Subcutaneous abdominal adipose tissue (tissue), 5 donors: ENCODE data around the gene BICD1.
"Not testable (repeated sequence)": the region's sequence is repeated elsewhere in the genome, so short reads cannot be mapped to it uniquely, and the experiment has no call there.

Experiments used
- H3K27ac ChIP-seq: one replicate; pipeline ENCODE4 v1.7.0; 2013; ENCODE audit warnings: low read depth, mild to moderate bottlenecking, inconsistent platforms, low read length, moderate library complexity
- H3K27me3 ChIP-seq, 5 donors: one replicate each; pipeline ENCODE4 v1.7.0; 2013; ENCODE audit warnings: low read length in 5 of 5, inconsistent platforms in 1 of 5; ENCODE audit not compliant: control insufficient read depth in 5 of 5, insufficient read depth in 4 of 5
- H3K36me3 ChIP-seq, 5 donors: one replicate each; pipeline ENCODE4 v1.7.0; 2013; ENCODE audit warnings: low read length in 5 of 5; ENCODE audit not compliant: control insufficient read depth in 5 of 5, insufficient read depth in 5 of 5
- H3K4me1 ChIP-seq, 5 donors: one replicate each; pipeline ENCODE4 v1.7.0; 2013; ENCODE audit warnings: low read length in 5 of 5, mild to moderate bottlenecking in 3 of 5, moderate library complexity in 1 of 5; ENCODE audit not compliant: control insufficient read depth in 5 of 5, insufficient read depth in 5 of 5
- H3K4me3 ChIP-seq, 5 donors: one replicate each; pipeline ENCODE4 v1.7.0; 2013; ENCODE audit warnings: low read length in 5 of 5, low read depth in 1 of 5
- H3K9ac ChIP-seq, 5 donors: one replicate each; pipeline ENCODE4 v1.7.0; 2013; ENCODE audit warnings: low read length in 5 of 5, mild to moderate bottlenecking in 4 of 5, moderate library complexity in 3 of 5
- H3K9me3 ChIP-seq, 5 donors: one replicate each; pipeline ENCODE4 v1.7.0; 2013; ENCODE audit warnings: low read length in 5 of 5; ENCODE audit not compliant: control insufficient read depth in 5 of 5
- donor health status: healthy.
- donor health status: healthy.
- donor health status: healthy.
- donor health status: healthy.
- donor health status: healthy.

BICD1 gene

GRCh38 chr12:32176606-32177005, 70.0 kb downstream of the BICD1 start:
- Histone ChIP-seq H3K4me1 (peaks cover 0 to 9% (median 3%) of the 10 kb centered on the region in 5 donors), H3K27me3 (no peaks in the 10 kb centered on the region), H3K36me3 (no peaks in the 10 kb centered on the region), H3K9me3 (no peaks in the 10 kb centered on the region), H3K27ac (no peak overlapping the region), H3K4me3 (no peak overlapping the region), H3K9ac (no peak overlapping the region)

GRCh38 chr12:32178341-32179010, 71.8 kb downstream of the BICD1 start:
- Histone ChIP-seq H3K9ac (no peak overlapping the region), H3K27me3 (no peaks in the 10 kb centered on the region), H3K4me3 (no peak overlapping the region), H3K36me3 (no peaks in the 10 kb centered on the region), H3K9me3 (no peaks in the 10 kb centered on the region), H3K27ac (no peak overlapping the region), H3K4me1 (peaks cover 0 to 9% (median 3%) of the 10 kb centered on the region in 5 donors)

GRCh38 chr12:32179011-32179395, 72.4 kb downstream of the BICD1 start:
- H3K9ac ChIP-seq: no peak overlapping the region
- no peaks in the 10 kb centered on the region for H3K36me3 ChIP-seq
- no peak overlapping the region for H3K4me3 ChIP-seq
- peaks cover 0 to 9% (median 3%) of the 10 kb centered on the region in 5 donors for H3K4me1 ChIP-seq
- H3K27ac ChIP-seq: no peak overlapping the region
- H3K27me3 ChIP-seq: no peaks in the 10 kb centered on the region
- no peaks in the 10 kb centered on the region for H3K9me3 ChIP-seq

GRCh38 chr12:32181498-32182175, 75.0 kb downstream of the BICD1 start:
- H3K9me3 ChIP-seq: no peaks in the 10 kb centered on the region
- no peak overlapping the region for H3K27ac ChIP-seq
- H3K9ac ChIP-seq: no peak overlapping the region
- no peak overlapping the region for H3K4me3 ChIP-seq
- H3K27me3 ChIP-seq: no peaks in the 10 kb centered on the region
- H3K4me1 ChIP-seq: peaks cover 0 to 9% (median 3%) of the 10 kb centered on the region in 5 donors
- no peaks in the 10 kb centered on the region for H3K36me3 ChIP-seq

- peaks cover 0 to 2% (median 0%) of the 10 kb centered on the region in 5 donors for H3K4me1 ChIP-seq
- no peaks in the 10 kb centered on the region for H3K27me3 ChIP-seq
- no peak overlapping the region for H3K9ac ChIP-seq
- no peak overlapping the region for H3K27ac ChIP-seq
- H3K9me3 ChIP-seq: no peaks in the 10 kb centered on the region
- H3K36me3 ChIP-seq: no peaks in the 10 kb centered on the region
- H3K4me3 ChIP-seq: no peak overlapping the region
Measured at GRCh38 chr12:32183650-32184049, 77.0 kb downstream of the BICD1 start.

GRCh38 chr12:32187127-32187526, 80.5 kb downstream of the BICD1 start:
- H3K27me3 ChIP-seq, H3K27ac ChIP-seq, H3K9me3 ChIP-seq, H3K36me3 ChIP-seq, H3K9ac ChIP-seq, H3K4me3 ChIP-seq, H3K4me1 ChIP-seq: not testable (repeated sequence)

GRCh38 chr12:32191445-32191844, 84.8 kb downstream of the BICD1 start:
- H3K27ac ChIP-seq: no peak overlapping the region
- no peak overlapping the region for H3K9ac ChIP-seq
- no peaks in the 10 kb centered on the region for H3K36me3 ChIP-seq
- no peaks in the 10 kb centered on the region for H3K27me3 ChIP-seq
- H3K4me1 ChIP-seq: no peaks in the 10 kb centered on the region
- no peak overlapping the region for H3K4me3 ChIP-seq
- H3K9me3 ChIP-seq: peaks cover 0 to 6% (median 3%) of the 10 kb centered on the region in 5 donors

- Histone ChIP-seq H3K36me3 (no peaks in the 10 kb centered on the region), H3K27me3 (no peaks in the 10 kb centered on the region), H3K9me3 (peaks cover 0 to 6% (median 3%) of the 10 kb centered on the region in 5 donors), H3K27ac (no peak overlapping the region), H3K9ac (no peak overlapping the region), H3K4me1 (no peaks in the 10 kb centered on the region), H3K4me3 (no peak overlapping the region)
Measured at GRCh38 chr12:32196250-32197198, 89.9 kb downstream of the BICD1 start.

- Histone ChIP-seq H3K4me3 (no peak overlapping the region), H3K4me1 (no peaks in the 10 kb centered on the region), H3K9ac (no peak overlapping the region), H3K27ac (no peak overlapping the region), H3K36me3 (no peaks in the 10 kb centered on the region), H3K9me3 (peaks cover 0 to 6% (median 3%) of the 10 kb centered on the region in 5 donors), H3K27me3 (no peaks in the 10 kb centered on the region)
Measured at GRCh38 chr12:32197421-32197820, 90.8 kb downstream of the BICD1 start.

GRCh38 chr12:32198555-32198954, 91.9 kb downstream of the BICD1 start:
- no peak overlapping the region for H3K9ac ChIP-seq
- H3K4me1 ChIP-seq: no peaks in the 10 kb centered on the region
- no peaks in the 10 kb centered on the region for H3K27me3 ChIP-seq
- H3K27ac ChIP-seq: no peak overlapping the region
- peaks cover 0 to 6% (median 3%) of the 10 kb centered on the region in 5 donors for H3K9me3 ChIP-seq
- H3K36me3 ChIP-seq: no peaks in the 10 kb centered on the region
- H3K4me3 ChIP-seq: no peak overlapping the region
